ENCODE measurements around the gene KCNQ1.

The KCNQ1 gene

DNA sequence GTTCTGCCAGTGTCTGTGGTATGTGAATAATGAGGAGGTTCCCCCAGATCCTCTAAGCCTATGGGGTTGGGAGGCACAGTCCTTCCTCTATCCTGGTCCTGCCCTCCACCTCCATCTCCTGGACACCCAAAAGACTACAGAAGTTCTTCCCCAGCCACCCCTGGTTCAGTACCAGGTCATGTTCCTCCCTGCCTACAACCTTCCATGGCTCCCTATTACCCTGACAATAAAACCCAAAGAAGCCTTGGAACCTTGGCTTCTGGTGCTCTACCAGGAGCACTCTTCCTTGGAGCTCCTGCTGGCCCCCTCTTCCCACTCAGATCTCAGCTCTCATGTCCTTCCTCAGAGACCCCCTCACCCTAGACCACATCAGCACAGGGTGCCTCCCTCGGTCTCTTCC lies 13.4 kb upstream of the KCNQ1 start:
- no peak overlapping the region for H3K4me3 ChIP-seq (ENCODE audit: control insufficient read depth in 1 of 7, extremely low read depth in 1 of 7, insufficient read depth in 4 of 7, low read depth in 2 of 7, low read length in 6 of 7)
- POLR2A ChIA-PET, result no interaction called here
- 100% methylated on average over 1 of the region's 1 CpG for WGBS (ENCODE audit: insufficient coverage)
- CTCF ChIA-PET, result interaction anchor here (1.0 to 2.8 kb wide), 6 partner anchors 10 to 452 kb away, joined by 3 to 28 read pairs (median 3); no protein-coding TSS in a partner anchor
- H3K4me1 ChIP-seq (ENCODE audit: control extremely low read depth in 1 of 4, control insufficient read depth in 4 of 4, insufficient read depth in 4 of 4, low read length in 3 of 4), result no peaks in the 10 kb centered on the region
- H3K36me3 ChIP-seq (ENCODE audit: control insufficient read depth in 4 of 4, insufficient read depth in 4 of 4, low read length in 3 of 4), result no peaks in the 10 kb centered on the region
- DNase-seq, result no peak
- no peak overlapping the region for H3K27ac ChIP-seq (ENCODE audit: insufficient read depth in 1 of 2, low read depth in 1 of 2, low read length in 2 of 2, poor library complexity in 1 of 2, severe bottlenecking in 2 of 2)
- H3K27me3 ChIP-seq (replicated peaks in 2 of 5; ENCODE audit: control insufficient read depth in 4 of 5, insufficient read depth in 5 of 5, low read length in 4 of 5), result no peaks in the 10 kb centered on the region
- no peaks in the 10 kb centered on the region for H3K9me3 ChIP-seq (ENCODE audit: control extremely low read depth in 1 of 5, control insufficient read depth in 4 of 5, insufficient read depth in 2 of 5, low read depth in 1 of 5, low read length in 4 of 5)

DNA sequence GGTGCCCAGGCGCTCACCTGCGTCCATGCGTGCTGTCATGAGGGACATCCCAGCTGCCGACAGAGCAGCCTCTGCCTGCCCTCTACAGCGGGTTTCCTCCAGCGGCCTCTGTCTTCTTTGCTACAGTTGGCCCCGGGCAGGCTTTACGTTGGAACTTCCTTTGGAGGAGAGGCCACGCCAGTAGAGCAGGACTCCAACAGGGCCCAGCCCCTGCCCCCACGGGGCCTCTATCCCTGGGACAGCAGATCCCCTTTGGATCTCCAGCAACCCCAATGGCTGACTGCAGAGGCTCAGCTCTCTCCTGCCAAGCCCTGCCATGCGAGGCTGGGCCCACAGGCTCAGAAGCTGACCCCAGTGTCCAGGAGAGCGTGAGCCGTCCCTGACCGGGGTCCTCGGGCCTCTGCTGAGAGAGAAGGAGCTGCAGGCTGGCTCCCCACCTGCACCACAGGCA lies 12.6 kb upstream of the KCNQ1 start:
- no peak for DNase-seq
- Histone ChIP-seq H3K27me3 (replicated peaks in 2 of 5; ENCODE audit: control insufficient read depth in 4 of 5, insufficient read depth in 5 of 5, low read length in 4 of 5) (no peaks in the 10 kb centered on the region), H3K4me3 (ENCODE audit: control insufficient read depth in 1 of 7, extremely low read depth in 1 of 7, insufficient read depth in 4 of 7, low read depth in 2 of 7, low read length in 6 of 7) (no peak overlapping the region), H3K27ac (ENCODE audit: insufficient read depth in 1 of 2, low read depth in 1 of 2, low read length in 2 of 2, poor library complexity in 1 of 2, severe bottlenecking in 2 of 2) (no peak overlapping the region), H3K9me3 (ENCODE audit: control extremely low read depth in 1 of 5, control insufficient read depth in 4 of 5, insufficient read depth in 2 of 5, low read depth in 1 of 5, low read length in 4 of 5) (no peaks in the 10 kb centered on the region), H3K4me1 (ENCODE audit: control extremely low read depth in 1 of 4, control insufficient read depth in 4 of 4, insufficient read depth in 4 of 4, low read length in 3 of 4) (no peaks in the 10 kb centered on the region), H3K36me3 (ENCODE audit: control insufficient read depth in 4 of 4, insufficient read depth in 4 of 4, low read length in 3 of 4) (no peaks in the 10 kb centered on the region)
- CTCF ChIA-PET, result interaction anchor here (1.3 to 2.8 kb wide), 4 partner anchors 13 to 461 kb away, joined by 3 to 28 read pairs (median 3); no protein-coding TSS in a partner anchor
- WGBS (ENCODE audit: insufficient coverage), result 95% methylated on average over 12 of the region's 15 CpGs
- POLR2A ChIA-PET, result no interaction called here

DNA sequence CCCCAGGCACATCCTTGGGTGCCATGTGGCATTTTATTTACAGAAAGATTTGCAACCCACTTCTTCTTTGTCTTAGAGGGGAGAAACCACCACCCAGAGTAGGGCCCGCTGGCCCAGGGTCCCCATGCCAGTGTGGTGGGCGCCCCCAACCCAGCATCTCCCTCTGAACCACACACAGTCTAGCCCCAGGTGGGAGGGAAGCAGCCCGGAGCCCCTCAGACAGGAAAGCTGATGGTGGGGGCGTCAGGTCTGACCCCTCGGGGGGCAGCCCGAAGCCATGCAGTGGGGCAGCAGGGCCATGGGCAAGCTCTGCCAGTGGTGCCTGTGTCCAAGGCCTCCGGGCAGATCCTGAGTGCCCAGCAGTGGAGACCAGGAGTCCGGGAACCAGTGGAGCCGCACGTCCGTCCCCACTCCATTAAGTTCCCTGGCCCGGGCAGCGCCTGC lies 12.2 kb upstream of the KCNQ1 start:
- no peaks in the 10 kb centered on the region for H3K4me1 ChIP-seq (ENCODE audit: control extremely low read depth in 1 of 4, control insufficient read depth in 4 of 4, insufficient read depth in 4 of 4, low read length in 3 of 4)
- no peaks in the 10 kb centered on the region for H3K36me3 ChIP-seq (ENCODE audit: control insufficient read depth in 4 of 4, insufficient read depth in 4 of 4, low read length in 3 of 4)
- WGBS (ENCODE audit: insufficient coverage), result 97% methylated on average over 13 of the region's 13 CpGs
- no peak for DNase-seq
- no peak overlapping the region for H3K27ac ChIP-seq (ENCODE audit: insufficient read depth in 1 of 2, low read depth in 1 of 2, low read length in 2 of 2, poor library complexity in 1 of 2, severe bottlenecking in 2 of 2)
- H3K4me3 ChIP-seq (ENCODE audit: control insufficient read depth in 1 of 7, extremely low read depth in 1 of 7, insufficient read depth in 4 of 7, low read depth in 2 of 7, low read length in 6 of 7), result no peak overlapping the region
- H3K9me3 ChIP-seq (ENCODE audit: control extremely low read depth in 1 of 5, control insufficient read depth in 4 of 5, insufficient read depth in 2 of 5, low read depth in 1 of 5, low read length in 4 of 5), result no peaks in the 10 kb centered on the region
- CTCF ChIA-PET, result interaction anchor here (1.3 to 2.8 kb wide), 4 partner anchors 14 to 460 kb away, joined by 3 to 28 read pairs (median 3); no protein-coding TSS in a partner anchor
- no peaks in the 10 kb centered on the region for H3K27me3 ChIP-seq (replicated peaks in 2 of 5; ENCODE audit: control insufficient read depth in 4 of 5, insufficient read depth in 5 of 5, low read length in 4 of 5)
- POLR2A ChIA-PET, result no interaction called here

DNA sequence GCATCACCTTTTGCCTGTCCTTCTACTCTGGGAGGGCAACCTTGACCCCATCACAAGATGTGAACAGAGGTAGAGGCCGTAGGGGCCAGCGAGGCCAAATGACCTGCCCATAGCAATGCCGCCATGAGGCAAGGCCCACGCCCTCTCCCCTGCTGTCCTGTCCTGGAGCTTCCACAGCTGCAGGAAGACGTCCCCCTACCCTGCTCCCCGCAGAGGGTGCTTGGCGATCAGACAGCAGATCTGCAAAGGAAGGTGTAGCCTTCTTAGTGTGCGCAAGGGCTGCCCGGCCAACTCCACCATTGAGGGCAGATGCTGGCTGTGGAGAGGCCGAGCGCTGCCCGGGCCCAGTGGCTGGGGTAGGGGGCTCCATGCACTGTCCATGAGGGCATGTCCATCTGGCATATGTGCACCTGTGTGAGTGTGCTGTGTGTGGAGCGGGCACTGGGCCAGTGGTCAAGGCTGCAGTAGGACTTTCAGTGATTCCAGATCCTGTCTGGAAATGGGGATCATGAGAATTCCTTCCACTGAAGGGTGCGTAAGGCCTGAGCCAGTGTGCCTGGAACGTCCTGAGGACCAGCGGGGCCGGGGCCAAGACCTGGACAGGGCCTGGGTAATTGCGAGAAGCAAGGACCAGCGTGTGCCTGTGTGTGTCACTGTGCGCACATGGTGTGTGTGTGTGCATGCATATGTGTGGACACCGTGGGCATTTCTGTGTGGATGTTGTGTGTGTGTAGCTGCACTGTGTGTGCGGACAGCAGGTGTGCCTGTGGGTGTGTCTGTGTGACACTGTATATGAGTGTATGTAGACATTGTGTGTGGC lies 11.5 kb upstream of the KCNQ1 start:
- Histone ChIP-seq H3K27me3 (replicated peaks in 2 of 5; ENCODE audit: control insufficient read depth in 4 of 5, insufficient read depth in 5 of 5, low read length in 4 of 5) (no peaks in the 10 kb centered on the region), H3K4me1 (ENCODE audit: control extremely low read depth in 1 of 4, control insufficient read depth in 4 of 4, insufficient read depth in 4 of 4, low read length in 3 of 4) (no peaks in the 10 kb centered on the region), H3K9me3 (ENCODE audit: control extremely low read depth in 1 of 5, control insufficient read depth in 4 of 5, insufficient read depth in 2 of 5, low read depth in 1 of 5, low read length in 4 of 5) (no peaks in the 10 kb centered on the region), H3K36me3 (ENCODE audit: control insufficient read depth in 4 of 4, insufficient read depth in 4 of 4, low read length in 3 of 4) (no peaks in the 10 kb centered on the region), H3K4me3 (ENCODE audit: control insufficient read depth in 1 of 7, extremely low read depth in 1 of 7, insufficient read depth in 4 of 7, low read depth in 2 of 7, low read length in 6 of 7) (no peak overlapping the region), H3K27ac (ENCODE audit: insufficient read depth in 1 of 2, low read depth in 1 of 2, low read length in 2 of 2, poor library complexity in 1 of 2, severe bottlenecking in 2 of 2) (no peak overlapping the region)
- CTCF ChIA-PET, result interaction anchor here (1.3 to 2.8 kb wide), 3 partner anchors 95 to 460 kb away, joined by 3 to 28 read pairs (median 3); no protein-coding TSS in a partner anchor
- DNase-seq, result no peak
- WGBS (ENCODE audit: insufficient coverage), result 96% methylated on average over 19 of the region's 22 CpGs
- POLR2A ChIA-PET, result no interaction called here

DNA sequence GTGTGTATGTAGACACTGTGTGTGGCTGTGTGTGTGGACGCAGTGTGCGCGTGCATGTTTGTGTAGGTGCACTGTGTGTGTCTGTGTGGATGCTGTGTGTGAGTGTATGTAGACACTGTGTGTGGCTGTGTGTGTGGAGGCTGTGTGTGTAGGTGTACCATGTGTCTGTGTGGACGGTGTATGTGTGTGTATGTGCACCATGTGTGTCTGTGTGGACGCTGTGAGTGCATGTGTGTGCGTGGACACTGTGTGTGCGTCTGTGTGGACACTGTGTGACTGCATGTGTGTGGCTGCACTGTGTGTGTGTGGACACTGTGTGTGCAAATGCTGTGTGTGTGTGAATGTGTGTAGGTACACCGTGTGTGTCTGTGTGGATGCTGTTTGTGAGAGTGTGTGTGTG lies 10.8 kb upstream of the KCNQ1 start:
- no peaks in the 10 kb centered on the region for H3K36me3 ChIP-seq (ENCODE audit: control insufficient read depth in 4 of 4, insufficient read depth in 4 of 4, low read length in 3 of 4)
- H3K4me1 ChIP-seq (ENCODE audit: control extremely low read depth in 1 of 4, control insufficient read depth in 4 of 4, insufficient read depth in 4 of 4, low read length in 3 of 4), result no peaks in the 10 kb centered on the region
- H3K27me3 ChIP-seq (replicated peaks in 2 of 5; ENCODE audit: control insufficient read depth in 4 of 5, insufficient read depth in 5 of 5, low read length in 4 of 5), result no peaks in the 10 kb centered on the region
- H3K9me3 ChIP-seq (ENCODE audit: control extremely low read depth in 1 of 5, control insufficient read depth in 4 of 5, insufficient read depth in 2 of 5, low read depth in 1 of 5, low read length in 4 of 5), result no peaks in the 10 kb centered on the region
- ChIA-PET CTCF (no interaction called here), POLR2A (no interaction called here)
- no peak overlapping the region for H3K27ac ChIP-seq (ENCODE audit: insufficient read depth in 1 of 2, low read depth in 1 of 2, low read length in 2 of 2, poor library complexity in 1 of 2, severe bottlenecking in 2 of 2)
- WGBS (ENCODE audit: insufficient coverage), result 100% methylated on average over 2 of the region's 8 CpGs
- no peak for DNase-seq
- H3K4me3 ChIP-seq (ENCODE audit: control insufficient read depth in 1 of 7, extremely low read depth in 1 of 7, insufficient read depth in 4 of 7, low read depth in 2 of 7, low read length in 6 of 7), result no peak overlapping the region

DNA sequence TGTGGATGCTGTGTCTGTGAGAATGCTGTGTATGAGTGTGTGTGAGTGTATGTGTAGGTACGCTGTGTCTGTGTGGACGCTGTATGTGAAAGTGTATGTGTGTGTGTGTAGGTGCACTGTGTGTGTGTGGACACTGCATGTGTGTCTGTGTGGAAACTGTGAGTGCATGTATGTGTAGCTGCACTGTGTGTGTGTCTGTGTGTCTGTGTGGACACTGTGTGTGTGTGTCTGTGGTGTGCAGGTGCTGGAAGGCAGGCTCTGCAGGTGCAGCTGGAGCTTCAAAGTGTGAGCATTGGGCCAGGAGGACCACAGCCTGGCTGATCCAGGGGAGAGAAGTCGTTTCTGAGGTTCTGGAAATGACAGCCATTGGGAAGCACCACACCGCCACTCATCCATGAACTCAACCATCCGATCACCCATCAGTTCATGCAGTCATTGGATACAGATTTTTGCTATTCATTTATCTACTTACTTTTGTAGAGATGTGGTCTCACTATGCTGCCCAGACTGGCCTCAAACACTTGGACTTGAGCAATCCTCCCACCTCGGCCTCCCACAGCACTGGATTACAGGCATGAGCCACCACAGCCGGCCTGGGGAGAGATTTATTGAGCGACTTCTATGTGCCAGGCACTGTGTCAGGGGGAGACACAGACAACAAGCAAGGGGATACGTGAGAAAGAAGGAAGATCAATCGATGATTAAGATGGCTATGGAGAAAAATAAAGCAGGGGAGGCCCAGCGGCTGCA lies 10.1 kb upstream of the KCNQ1 start:
- ChIA-PET CTCF (no interaction called here), POLR2A (no interaction called here)
- Histone ChIP-seq H3K4me1 (ENCODE audit: control extremely low read depth in 1 of 4, control insufficient read depth in 4 of 4, insufficient read depth in 4 of 4, low read length in 3 of 4) (no peaks in the 10 kb centered on the region), H3K9me3 (ENCODE audit: control extremely low read depth in 1 of 5, control insufficient read depth in 4 of 5, insufficient read depth in 2 of 5, low read depth in 1 of 5, low read length in 4 of 5) (no peaks in the 10 kb centered on the region), H3K27me3 (replicated peaks in 2 of 5; ENCODE audit: control insufficient read depth in 4 of 5, insufficient read depth in 5 of 5, low read length in 4 of 5) (no peaks in the 10 kb centered on the region), H3K4me3 (ENCODE audit: control insufficient read depth in 1 of 7, extremely low read depth in 1 of 7, insufficient read depth in 4 of 7, low read depth in 2 of 7, low read length in 6 of 7) (no peak overlapping the region), H3K36me3 (ENCODE audit: control insufficient read depth in 4 of 4, insufficient read depth in 4 of 4, low read length in 3 of 4) (no peaks in the 10 kb centered on the region), H3K27ac (ENCODE audit: insufficient read depth in 1 of 2, low read depth in 1 of 2, low read length in 2 of 2, poor library complexity in 1 of 2, severe bottlenecking in 2 of 2) (no peak overlapping the region)
- 97% methylated on average over 9 of the region's 11 CpGs for WGBS (ENCODE audit: insufficient coverage)
- no peak for DNase-seq

Measured in common myeloid progenitor, CD34-positive (primary cell).